GM12892 (cell line): Measurements from ENCODE around the gene SLC35F4.

ENCODE experiments used
- POLR2A ChIP-seq: IDR thresholded peaks from 2 replicates; pipeline ENCODE4 v1.6.1; 2011; ENCODE audit warnings: low read depth, low read length, control low read depth
- POLR2AphosphoS5 ChIP-seq: IDR thresholded peaks from 2 replicates; pipeline ENCODE4 v1.6.1; 2011; ENCODE audit warnings: low read depth, low read length, control low read depth

- TF ChIP-seq POLR2A: no peak
- no peak for TF ChIP-seq POLR2AphosphoS5
Observed at GRCh38 chr14:57575482-57575881, 290.4 kb downstream of the SLC35F4 start.
